ENCODE results near the gene CHMP2A.
"Not testable (repeated sequence)": the region's sequence is repeated elsewhere in the genome, so short reads cannot be mapped to it uniquely, and the experiment has no call there.

CHMP2A gene

DNA sequence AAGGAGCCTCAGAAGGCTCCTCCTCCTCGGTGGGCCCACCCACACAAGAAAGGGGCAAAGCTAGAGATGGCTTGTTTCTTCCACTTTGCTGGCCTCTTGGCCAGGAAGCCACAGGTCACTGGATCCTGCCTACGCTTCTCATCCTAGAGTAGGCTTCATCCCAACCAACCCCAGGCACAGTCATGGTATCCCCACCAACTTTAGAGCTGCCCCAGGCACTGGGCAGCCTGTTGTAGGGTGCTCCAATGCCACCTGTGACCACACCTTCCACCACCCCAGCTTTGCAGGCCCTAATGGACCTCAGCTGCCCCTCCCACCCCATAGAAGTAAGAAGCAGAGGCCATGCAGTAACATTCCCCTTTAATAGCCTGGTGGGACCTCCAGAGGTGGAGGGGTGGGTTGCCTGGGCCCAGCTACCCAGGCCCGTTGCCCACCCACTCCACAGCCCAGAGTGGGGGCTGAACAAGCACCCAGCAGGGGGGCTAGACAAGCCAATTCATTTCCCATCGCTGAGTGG is 522 bp upstream of the CHMP2A start:
- DNase-seq (ENCODE audit: low spot score): no peak

DNA sequence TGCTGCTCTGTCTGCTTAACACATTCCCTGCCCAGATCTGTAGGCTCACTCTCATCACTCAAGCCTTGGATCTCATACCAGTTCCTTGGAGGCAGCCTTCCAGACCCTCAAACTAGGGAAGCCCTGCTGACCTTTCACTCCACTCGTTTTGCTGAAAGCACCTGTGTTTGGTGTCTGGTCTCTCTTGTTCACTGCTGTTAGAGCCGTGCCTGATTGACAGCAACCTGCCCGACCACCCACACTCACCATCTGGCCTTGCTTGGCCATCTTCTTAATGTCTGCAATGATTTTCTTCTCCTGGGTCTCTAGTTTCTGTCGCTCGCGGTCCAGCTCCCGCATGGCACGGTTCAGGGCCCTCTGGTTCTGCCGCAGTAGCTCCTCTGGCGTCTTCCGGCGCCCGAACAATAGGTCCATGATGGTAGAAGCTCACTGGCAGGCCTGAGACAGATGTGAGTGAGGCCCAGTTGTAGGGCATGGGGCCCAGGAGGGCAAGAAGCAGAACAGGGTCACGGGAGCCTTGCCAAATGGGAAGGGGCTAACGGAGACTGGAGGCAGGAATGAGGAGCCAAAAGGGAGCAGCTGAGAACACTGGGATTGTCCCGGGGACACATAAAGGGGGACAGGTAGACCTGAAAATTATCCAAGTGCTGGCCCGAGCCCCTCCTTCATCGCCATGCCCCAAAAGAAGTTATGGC is 959 bp downstream of the CHMP2A start:
- DNase-seq (ENCODE audit: low spot score): no peak

DNA sequence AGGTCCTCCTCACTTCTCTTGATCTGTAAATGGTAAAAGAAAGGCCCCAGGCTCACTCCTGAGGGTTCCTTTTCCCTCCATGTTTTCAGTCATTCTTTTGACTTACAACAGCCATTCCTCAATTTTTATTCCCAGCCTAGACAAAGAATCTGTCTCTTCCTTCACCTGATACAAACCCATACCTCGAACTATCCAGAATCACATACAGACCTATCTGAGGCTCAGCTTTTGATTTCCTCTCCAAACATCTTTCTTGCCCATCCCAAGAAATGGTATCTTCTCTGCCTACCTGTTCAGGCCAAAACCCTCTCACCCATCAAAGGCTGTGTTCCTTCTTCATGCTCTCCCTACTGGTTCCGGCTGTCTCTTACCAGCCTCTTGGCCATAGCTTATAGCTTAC is 2.2 kb downstream of the CHMP2A start:
- no peak for DNase-seq (ENCODE audit: low spot score)

DNA sequence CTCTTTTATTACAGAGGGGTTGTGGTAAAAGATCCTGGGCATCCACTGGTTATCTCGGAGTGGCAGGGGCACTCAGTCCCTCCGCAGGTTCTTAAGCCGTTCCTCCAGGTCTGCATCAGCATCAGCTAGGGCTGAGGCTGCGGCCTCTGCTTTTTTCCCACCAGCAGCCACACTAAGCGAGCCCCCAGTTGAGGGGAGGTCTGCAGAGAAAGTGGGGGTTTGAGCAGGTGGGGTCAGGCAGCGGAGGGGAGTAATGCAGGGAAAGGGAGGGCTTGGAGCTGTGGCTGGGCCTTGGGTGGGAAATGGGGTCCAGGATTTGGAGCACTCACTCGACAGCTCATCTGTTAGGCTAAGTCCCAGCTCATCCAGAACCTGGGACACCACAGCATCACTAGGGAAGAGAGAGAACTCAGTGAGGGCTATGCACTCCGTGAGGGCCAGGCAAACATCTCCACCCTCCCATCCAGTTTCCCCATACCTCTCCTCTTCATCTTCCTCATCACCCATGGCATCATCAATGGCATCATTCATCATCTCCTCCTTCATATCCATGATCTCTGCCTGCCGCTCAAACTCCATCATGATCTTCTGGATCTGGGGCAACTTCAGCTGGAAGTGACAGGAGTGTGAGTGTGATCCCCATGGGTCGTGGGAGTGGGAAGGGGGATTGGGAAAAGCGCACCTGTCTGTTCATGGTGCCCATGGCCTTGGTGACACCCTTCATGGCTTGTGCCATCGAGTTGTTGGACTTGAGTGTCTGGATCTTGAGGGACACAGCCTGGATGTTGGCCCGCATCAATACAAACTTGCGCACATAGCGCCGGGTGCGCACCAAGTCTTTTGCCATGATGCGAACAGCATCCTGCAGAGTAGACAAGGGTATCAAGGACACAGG is 3.1 kb downstream of the CHMP2A start:
- DNase-seq (ENCODE audit: low spot score): no peak

DNA sequence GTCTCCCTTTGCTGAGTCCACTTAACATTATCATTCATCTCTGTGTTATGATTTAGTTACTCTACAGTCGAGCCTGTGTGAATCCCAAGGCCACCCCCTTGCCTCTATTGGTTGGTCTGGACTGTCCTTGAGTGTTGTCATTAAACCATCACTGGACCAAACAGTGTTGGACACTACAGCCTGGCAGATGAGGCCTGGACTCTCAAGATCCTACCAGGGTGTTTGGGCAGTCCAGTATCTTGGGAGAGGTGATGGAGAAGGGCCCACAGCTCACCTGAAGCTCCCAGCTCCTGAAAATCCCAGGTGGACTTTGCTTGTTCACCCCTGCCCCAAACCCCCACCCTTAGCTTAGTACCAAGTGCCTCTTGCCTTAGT is 3.8 kb downstream of the CHMP2A start:
- no peak for DNase-seq (ENCODE audit: low spot score)

DNA sequence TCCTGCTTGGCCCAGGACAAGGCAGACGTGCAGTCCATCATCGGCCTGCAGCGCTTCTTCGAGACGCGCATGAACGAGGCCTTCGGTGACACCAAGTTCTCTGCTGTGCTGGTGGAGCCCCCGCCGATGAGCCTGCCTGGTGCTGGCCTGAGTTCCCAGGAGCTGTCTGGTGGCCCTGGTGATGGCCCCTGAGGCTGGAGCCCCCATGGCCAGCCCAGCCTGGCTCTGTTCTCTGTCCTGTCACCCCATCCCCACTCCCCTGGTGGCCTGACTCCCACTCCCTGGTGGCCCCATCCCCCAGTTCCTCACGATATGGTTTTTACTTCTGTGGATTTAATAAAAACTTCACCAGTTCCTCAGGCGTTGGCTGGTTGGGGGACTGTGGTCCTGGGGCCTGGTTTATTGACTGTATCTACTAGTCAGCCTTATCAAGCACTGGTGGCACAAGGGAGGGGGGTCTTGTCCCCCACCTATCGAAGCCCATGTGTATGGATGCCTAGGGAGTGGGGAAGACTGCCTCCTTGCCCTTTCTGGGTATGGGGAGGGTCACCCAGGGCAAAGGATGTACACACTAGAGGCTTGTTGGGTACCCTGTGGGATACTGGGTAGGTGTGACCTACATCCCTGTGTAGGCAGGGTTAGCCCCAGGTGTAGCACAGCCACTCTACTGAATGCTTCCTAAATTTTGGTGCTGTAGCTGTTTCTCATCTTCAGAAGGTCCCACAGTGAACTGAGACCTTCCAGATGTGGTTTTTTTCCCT is 4.4 kb downstream of the CHMP2A start:
- no peak for DNase-seq (ENCODE audit: low spot score)

DNA sequence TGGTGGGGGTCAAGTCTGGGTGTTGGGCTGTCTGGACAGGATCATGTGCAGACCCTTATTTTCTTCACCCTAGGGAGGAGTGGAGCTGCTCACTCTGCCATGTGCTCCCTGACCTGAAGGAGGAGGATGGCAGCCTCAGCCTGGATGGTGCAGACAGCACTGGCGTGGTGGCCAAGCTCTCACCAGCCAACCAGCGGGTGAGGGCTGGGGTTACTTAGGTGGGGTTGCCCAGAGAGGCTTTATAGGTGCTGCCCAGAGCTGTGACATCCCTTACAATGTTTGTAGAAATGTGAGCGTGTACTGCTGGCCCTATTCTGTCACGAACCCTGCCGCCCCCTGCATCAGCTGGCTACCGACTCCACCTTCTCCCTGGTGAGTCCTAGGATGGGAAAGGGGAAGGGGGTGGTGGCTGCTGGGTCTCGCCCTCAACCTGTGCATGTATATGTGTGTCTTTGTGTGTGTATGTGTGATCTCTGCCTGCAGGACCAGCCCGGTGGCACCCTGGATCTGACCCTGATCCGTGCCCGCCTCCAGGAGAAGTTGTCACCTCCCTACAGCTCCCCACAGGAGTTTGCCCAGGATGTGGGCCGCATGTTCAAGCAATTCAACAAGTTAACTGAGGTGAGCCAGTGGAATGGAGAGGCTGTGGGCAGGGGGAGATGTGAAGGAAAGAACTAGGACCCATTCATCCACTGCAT is 5.1 kb downstream of the CHMP2A start:
- DNase-seq (ENCODE audit: low spot score): no peak

DNA sequence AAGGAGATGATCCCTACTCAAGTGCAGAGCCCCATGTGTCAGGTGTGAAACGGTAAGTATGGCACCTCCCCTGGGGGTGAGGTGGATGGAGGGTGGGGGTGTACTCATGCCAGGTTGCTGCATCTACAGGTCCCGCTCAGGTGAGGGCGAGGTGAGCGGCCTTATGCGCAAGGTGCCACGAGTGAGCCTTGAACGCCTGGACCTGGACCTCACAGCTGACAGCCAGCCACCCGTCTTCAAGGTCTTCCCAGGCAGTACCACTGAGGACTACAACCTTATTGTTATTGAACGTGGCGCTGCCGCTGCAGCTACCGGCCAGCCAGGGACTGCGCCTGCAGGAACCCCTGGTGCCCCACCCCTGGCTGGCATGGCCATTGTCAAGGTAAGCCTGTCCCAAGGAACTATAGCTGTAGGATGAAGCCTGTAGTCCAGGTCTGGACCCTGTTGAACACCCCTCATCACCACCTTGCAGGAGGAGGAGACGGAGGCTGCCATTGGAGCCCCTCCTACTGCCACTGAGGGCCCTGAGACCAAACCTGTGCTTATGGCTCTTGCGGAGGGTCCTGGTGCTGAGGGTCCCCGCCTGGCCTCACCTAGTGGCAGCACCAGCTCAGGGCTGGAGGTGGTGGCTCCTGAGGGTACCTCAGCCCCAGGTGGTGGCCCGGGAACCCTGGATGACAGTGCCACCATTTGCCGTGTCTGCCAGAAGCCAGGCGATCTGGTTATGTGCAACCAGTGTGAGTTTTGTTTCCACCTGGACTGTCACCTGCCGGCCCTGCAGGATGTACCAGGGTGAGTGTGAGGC is 5.8 kb downstream of the CHMP2A start:
- no peak for DNase-seq (ENCODE audit: low spot score)

DNA sequence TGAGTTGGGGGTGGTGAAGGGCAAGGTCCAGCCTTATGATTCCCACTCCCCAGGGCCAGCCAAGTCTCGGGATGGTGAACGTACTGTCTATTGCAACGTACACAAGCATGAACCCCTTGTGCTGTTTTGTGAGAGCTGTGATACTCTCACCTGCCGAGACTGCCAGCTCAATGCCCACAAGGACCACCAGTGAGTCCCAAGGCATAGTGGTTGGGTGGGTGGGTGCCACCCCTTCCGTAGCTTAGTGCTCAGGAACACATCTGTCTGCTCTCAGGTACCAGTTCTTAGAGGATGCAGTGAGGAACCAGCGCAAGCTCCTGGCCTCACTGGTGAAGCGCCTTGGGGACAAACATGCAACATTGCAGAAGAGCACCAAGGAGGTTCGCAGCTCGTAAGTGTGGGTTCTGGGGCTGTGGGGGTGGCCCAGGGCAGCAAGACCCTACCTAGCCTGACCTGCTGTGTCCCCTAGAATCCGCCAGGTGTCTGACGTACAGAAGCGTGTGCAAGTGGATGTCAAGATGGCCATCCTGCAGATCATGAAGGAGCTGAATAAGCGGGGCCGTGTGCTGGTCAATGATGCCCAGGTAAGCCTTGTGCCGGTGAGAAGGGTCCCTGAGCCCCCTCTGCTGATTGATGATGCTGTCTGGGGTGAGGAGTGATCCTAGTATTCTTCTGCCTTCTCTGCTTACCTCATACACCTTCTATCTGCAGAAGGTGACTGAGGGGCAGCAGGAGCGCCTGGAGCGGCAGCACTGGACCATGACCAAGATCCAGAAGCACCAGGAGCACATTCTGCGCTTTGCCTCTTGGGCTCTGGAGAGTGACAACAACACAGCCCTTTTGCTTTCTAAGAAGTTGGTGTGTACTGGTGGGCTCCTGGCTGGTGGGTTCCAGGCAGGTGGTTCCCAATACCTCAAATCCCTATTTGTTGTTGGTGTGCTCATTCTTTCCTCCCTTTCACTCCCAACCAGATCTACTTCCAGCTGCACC is 7.3 kb downstream of the CHMP2A start:
- DNase-seq (ENCODE audit: low spot score): no peak

DNA sequence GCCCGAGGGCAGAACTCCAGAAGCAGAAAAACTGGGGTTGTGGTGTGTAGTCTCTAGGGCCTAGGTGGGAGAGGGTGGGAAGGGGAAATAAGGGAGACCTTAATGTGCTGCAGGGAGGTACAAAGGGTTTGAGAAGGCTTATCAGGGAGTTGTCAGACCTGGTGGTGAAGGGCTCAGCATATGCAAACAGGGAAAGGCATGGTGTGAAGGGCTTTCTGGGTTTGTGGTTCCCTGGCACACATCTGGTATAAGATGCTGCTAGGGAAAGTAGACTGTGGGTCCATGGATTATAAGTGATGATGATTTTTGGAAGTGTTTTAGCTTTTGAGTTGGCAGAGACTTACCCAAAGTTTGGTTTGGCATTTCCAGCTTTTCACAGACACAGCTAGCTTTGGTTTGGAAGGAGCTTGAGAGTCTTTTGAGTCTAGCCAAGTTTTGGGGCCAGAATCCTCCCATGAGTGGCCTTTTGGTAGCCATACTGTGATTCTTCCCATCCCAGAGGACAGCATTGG is 8.8 kb downstream of the CHMP2A start:
- no peak for DNase-seq (ENCODE audit: low spot score)

DNA sequence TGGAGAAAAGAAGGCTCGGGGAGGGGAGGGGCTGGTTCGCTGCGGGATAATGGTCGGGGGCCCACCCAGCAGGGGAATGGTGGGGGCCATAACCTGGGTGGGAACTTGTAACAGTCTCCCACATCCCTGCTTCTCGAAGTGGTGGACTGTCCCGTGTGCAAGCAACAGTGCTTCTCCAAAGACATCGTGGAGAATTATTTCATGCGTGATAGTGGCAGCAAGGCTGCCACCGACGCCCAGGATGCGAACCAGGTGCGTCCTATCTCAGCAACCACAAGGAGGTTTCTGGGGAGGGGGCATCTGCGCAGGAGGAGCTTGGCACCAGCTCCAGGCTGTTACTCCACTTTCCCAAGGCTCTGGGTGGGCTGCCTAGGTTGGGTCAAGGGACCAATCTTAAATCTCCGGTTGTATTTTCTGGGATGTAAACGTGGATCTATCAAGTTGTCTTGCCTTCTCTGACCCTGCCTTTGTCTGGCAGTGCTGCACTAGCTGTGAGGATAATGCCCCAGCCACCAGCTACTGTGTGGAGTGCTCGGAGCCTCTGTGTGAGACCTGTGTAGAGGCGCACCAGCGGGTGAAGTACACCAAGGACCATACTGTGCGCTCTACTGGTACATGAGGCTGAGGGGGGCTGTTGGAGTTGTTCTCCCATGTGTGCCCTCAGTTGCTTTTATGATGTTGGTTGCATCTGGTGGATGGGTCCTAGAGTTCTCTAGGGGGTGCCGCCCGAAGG is 9.5 kb downstream of the CHMP2A start:
- DNase-seq (ENCODE audit: low spot score): no peak

DNA sequence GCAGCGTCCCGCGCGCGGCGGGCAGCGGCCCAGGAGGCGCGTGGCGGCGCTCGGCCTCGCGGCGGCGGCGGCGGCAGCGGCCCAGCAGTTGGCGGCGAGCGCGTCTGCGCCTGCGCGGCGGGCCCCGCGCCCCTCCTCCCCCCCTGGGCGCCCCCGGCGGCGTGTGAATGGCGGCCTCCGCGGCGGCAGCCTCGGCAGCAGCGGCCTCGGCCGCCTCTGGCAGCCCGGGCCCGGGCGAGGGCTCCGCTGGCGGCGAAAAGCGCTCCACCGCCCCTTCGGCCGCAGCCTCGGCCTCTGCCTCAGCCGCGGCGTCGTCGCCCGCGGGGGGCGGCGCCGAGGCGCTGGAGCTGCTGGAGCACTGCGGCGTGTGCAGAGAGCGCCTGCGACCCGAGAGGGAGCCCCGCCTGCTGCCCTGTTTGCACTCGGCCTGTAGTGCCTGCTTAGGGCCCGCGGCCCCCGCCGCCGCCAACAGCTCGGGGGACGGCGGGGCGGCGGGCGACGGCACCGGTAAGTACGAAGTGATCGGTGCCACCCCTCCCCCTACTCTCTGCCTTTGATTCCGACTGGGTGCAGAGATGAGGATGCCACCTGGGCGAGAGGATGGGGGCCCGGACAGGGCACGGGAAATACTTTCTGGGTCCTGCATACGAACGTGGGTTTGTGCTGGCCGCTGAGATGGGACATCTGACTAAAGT is 10.2 kb downstream of the CHMP2A start:
- DNase-seq (ENCODE audit: low spot score): peak; percentile 82

DNA sequence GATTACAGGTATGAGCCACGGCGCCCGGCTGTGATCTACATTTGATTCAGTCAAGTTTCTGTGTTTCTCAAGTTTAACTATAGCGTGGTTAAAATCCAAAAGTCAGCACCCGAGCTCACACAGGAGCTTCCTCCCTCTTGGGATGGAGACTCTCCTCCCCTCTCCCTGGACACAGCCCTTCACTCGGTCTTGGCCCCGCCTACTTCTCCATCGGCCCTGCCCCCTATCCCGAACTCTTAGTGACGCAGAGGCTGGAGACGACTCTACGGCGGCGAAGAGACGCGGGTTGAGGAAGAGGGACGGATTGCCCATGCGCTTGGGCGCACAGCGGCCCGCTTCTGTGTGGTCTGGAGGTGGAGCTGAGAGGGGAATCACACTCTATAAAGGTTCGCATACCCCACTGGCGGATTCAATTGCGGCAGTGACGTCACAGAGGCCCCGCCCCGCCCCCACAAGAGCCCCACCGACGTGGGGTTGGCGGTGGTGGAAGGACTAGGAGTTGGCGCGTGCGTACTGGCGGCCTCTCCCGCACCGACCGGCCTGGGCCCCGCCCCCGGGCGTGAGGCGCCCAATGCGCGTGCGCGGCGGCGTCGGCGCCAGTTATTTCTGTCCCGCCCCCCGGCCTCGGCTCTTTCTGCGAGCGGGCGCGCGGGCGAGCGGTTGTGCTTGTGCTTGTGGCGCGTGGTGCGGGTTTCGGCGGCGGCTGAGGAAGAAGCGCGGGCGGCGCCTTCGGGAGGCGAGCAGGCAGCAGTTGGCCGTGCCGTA is 10.9 kb downstream of the CHMP2A start, which contains the start of gene TRIM28:
Gene TRIM28 (plus strand): TSS at position 239 of the 765 bp plus-strand sequence. CDS start 694 bp downstream, outside the sequence.
- DNase-seq (ENCODE audit: low spot score): peak; percentile 100

DNA sequence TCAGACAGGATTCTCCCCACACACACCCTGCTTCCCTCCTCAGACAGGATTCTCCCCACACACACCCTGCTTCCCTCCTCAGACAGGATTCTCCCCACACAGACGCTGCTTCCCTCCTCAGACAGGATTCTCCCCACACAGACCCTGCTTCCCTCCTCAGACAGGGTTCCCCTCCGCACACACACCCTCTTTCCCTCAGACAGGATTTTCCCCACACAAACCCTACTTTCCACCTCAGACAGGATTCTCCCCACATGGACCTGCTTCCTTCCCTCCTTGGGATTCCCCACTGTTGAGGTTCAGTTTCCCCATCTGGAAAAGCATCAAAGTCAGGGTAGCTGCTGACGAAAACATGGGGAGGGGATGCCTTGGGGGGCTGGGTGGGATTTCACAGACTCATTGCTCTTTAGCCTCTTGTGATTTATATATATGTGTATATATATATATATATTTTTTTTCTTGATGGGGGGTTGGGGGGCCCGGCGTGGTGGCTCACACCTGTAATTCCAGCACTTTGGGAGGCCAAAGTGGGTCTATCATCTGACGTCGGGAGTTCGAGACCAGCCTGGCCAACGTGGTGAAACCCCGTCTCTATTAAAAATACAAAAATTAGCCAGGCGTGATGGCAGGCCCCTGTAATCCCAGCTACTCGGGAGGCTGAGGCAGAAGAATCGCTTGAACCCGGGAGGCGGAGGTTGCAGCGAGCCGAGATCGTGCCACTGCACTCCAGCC is 12.1 kb downstream of the CHMP2A start:
- DNase-seq (ENCODE audit: low spot score): not testable (repeated sequence)

DNA sequence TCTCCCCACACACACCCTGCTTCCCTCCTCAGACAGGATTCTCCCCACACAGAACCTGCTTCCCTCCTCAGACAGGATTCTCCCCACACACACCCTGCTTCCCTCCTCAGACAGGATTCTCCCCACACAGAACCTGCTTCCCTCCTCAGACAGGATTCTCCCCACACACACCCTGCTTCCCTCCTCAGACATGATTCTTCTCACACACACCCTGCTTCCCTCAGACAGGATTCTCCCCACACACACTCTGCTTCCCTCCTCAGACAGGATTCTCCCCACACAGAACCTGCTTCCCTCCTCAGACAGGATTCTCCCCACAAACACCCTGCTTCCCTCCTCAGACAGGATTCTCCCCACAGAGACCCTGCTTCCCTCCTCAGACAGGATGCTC is 15.7 kb downstream of the CHMP2A start:
- DNase-seq (ENCODE audit: low spot score): not testable (repeated sequence)

All from CD4-positive, alpha-beta T cell treated with Interleukin-2 at 100 ng/mL for 4 hours (primary cell).